GM21423 (cell line): ENCODE measurements around the gene SLC39A7.
"Not testable (repeated sequence)": the region's sequence is repeated elsewhere in the genome, so short reads cannot be mapped to it uniquely, and the experiment has no call there.

Source experiments
- ATAC-seq: cut with Tn5 transposase; IDR thresholded peaks from one replicate; pipeline ENCODE4 v1.9.1; 2021; ENCODE audit warnings: mild to moderate bottlenecking, moderate library complexity; ENCODE audit not compliant: unreplicated experiment

The SLC39A7 gene

DNA sequence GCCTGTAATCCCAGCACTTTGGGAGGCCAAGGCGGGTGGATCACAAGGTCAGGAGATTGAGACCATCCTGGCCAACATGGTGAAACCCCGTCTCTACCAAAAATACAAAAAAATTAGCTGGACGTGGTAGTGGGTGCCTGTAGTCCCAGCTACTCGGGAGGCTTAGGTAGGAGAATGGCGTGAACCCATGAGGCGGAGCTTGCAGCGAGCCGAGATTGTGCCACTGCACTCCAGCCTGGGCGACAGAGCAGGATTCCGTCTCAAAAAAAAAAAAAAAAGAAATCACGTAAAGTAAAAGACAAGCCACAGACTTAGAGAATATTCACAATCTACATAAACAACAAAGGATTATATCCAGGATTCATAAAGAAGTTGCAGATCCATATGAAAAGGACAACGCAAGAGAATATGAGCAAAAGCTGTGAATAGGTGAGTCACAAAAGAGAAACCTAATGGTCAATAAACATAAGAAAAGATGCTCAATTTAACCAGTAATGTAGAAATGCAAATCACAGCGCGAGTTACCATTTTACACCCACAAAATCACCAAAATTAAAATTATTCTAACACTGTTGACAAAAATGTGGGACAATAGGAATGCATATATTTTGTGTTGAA is 25.9 kb downstream of the SLC39A7 start:
- not testable (repeated sequence) for ATAC-seq

DNA sequence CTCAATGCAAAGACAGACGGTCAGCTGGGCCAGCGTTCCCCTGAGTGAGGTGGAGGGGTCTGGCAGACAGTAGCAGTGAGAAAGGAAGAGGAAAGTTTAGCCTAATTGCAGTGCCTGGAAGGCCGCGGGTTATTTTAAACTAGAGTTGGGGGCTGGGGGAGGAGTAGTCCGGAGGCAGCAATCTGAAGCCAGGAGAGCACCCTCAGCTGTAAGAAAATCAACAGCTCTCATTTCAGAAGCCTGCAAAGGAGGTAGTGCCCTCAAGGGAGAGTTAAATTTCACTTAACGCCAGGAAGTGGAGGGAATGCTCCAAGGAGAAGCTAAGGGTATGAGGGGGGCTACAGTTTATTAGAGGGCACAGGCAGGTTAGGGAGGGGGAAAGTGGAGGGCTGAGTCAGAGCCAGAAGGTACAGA is 34.6 kb downstream of the SLC39A7 start:
- ATAC-seq, result no peak

DNA sequence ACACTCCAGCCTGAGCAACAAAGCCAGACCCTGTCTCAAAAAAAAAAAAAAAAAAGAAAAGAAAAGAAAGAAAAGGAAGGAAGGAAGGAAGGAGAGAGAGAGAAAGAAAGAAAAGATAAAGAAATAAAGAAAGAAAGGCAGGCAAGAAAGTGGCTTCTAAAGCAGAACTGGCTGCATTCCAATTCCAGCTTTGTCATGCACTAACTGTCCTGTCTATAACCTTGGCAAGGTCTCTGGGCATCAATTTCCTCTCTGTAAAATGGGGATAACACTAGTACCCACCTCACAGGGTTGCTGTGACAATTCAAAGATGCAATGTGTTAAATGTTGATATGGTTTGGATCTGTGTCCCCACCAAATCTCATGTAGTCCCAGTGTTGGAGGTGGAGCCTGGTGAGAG is 35.7 kb downstream of the SLC39A7 start:
- ATAC-seq, result no peak

DNA sequence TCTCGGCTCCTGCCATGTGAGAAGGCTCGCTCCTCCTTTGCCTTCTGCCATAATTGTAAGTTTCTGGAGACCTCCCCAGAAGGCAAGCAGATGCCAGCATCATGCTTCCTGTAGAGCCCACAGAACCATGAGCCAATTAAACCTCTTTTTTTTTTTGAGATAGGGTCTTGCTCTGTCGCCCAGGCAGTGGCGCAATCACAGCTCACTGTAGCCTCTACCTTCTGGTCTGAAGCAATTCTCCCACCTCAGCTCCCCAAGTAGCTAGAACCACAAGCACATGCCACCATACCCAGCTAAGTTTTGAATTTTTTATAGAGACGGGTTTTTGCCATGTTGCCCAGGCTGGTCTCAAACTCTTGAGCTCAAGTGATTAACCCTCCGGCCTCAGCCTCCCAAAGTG is 36.2 kb downstream of the SLC39A7 start:
- ATAC-seq, result no peak

DNA sequence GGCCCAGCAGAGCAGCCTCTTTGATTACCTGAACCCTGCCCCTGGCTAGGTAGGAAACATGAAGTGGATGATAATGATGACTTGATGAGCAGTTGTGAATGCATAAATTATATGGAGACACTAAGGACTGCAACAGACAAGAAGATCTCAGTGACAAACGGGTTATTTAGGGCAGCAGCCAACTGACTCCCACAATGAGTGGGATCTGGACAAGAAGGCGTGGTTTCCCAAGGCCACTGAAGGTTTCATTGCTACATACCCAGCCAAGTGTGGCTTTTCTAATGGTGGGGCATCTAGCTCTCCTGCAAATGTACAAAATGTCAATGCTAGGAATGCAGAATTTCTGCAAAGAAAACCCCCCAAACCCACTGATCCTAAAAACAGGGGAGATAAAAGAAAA is 37.1 kb downstream of the SLC39A7 start:
- ATAC-seq, result no peak

DNA sequence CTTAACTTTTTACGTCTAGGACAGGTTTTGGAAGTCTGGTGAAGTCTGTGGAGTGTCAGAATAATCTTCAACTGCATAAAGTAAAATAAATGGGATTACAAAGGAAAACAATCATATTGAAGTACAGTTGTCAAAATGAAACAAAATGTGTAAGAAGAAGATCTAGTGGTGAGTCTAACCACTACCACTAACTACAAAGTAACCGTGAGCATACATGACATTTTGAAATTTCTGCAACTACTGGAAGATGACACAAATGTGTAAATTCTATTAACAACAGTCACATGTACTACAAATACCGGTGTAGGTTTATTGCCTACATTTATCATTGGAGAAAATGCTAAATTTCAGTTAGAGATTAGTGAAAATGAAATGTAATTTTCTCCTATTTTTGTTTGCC is 41.3 kb downstream of the SLC39A7 start:
- ATAC-seq, result no peak

DNA sequence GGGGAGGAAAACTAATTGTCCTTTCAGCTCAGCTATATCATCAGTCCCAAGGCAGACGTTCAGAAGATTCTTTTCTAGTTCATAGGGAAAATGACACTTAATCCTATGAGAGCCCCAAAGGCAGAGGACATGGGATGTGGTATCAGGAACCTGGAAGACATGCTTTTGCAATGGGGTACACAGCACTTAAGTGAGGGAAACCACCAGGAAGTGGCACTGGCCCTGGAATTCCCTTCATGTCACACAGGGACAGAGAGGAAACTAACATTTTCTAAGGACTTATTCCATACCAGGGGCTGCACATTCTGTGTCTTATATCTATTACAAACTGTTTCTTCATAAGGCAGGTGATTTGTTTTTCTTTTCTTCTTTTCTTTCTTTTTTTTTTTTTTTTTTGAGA is 42.8 kb downstream of the SLC39A7 start:
- ATAC-seq, result no peak

DNA sequence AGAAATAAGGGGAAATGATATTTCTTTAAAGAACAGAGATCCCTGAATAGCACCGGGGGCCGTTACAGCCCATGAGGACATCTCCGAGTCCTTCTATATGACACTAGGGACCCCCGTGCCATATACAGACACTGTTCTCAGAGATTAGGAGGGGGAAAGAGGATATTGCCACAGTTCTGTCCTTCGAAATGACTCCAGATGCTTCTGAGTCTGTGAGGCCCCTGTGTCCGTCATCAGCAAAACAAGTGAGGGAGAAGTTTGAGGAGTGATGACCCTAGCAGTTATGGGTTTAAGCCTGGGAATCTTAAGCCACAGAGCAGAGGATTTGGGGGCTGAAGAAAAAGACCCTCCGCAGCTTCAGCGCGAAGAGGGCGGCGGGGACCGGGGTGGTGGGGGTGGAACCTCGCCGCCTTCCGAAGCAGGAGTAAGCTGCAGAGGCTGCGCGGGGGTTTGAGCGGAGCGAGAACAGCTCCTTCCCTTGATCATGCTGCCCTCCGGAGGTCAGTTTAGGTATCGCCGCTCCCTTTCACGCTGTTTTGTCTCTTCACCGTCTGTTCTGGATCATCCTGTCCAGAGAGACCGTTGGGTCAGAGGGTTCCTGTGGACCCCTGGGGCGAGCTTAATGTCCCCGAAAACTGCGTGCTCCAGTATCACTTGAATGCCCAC is 47.4 kb downstream of the SLC39A7 start:
- ATAC-seq, result peak; percentile 44

DNA sequence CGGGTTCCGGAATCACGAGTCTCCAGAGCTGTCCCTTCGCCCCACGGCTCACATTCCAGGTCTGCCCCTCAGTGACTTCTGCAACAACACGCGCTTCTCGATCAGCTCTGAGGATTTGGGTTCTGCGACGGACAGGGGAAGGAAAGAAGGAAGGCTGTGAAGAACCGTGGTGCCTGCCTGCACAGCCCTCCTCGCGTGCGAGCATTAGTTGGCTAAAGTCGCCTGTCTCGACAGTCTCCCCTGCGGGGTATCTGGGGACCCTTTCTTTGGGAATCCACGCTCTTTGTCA is 47.9 kb downstream of the SLC39A7 start:
- peak; percentile 2 for ATAC-seq

DNA sequence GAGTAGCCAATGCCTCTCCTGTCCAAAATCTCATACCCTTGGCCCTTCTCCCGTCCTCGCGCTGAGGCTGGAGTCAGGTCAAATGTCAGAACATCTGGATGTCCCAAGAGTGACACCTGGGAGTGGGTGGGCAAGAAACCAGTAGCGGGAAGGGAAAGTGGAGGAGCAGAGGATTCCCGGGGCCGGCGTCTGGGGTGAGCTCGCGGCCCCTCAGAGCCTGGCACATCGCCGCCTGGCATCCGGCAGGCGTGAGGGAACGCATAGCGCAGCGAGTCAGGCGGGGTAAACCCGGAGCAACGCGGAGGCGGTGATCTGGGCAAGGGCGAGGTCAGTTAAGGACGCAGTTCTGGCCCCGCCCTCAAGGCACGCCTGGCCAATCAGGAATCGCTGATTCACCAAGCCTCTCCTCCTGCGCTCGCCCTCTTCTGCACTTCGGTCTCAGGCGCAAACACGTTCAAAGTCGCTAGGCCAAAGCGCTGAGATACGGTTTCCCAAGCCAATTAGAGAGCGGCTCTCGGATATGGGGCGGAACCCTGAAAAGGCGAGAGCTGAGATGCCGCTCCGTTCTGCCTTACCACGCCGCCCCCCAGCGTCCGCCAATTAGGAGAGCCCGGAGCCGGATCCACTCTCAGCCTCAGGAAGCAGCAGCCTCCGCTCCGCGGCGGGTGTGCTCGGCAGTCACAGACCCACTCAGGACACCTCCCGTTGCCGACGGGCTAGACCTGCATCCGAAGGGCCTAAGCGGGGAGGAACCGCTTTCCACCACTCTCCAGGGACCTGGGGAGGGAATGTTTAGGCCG is 48.5 kb downstream of the SLC39A7 start:
- peak; percentile 86 for ATAC-seq

DNA sequence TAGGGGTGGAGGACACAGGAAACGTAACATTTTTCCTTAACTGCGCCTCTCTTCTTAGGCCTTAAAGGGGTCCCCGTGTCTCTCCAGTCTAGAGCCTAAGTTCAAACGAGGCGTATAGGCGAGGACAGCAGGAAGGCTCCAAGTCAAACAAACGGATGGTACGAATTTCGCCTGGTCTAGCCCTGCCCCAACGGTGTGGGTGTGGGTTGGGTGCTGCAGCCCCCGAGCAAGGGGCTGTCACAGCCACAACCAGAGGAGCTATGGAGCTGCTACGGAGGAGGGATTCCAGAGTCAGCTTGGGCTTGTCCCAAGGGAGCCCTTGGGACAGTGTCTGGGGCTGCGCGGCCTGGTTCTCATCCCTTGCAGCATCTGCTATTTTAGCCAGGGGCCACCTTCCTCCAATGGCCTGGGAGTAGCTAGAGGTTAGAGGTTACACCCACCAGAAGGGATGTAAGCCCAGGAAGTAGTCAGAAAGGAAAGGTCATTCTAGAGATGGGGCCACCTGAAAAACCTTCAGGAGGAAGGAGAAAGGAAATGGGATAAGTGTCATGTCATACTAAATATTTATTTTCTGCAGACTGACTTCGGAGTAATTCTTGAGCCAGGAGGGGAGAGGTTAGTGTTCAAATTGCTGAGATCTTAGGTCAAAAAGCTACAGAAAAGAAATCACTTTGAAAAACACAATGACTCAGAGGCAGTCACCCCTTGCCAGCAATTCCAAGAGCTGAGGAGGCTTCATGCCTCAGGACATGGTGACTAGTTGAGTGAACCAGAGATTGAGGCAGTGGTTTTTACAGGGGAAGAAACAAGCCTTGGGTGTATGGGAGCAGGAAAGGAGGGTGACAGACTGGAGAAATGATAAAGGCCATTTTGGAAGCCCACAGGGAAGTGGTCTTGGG is 49.3 kb downstream of the SLC39A7 start:
- no peak for ATAC-seq

DNA sequence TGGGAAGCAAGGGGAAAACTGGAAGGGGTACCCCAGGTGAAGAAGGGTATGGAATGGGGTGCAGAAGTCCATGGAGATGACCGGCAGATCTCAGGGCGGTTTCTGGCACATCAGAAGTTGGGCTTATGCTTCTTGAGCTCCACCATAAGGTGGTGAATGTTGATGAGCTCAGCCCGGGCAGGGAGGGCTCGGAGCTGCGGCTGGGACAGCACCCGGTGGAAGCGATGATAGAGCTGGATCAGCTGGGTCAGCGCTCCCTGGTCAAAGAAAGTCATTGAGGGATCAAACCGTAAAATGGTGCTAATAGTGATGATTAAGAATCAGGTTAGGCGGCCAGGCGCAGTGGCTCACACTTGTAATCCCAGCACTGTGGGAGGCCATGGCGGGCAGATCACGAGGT is 50.1 kb downstream of the SLC39A7 start:
- no peak for ATAC-seq

DNA sequence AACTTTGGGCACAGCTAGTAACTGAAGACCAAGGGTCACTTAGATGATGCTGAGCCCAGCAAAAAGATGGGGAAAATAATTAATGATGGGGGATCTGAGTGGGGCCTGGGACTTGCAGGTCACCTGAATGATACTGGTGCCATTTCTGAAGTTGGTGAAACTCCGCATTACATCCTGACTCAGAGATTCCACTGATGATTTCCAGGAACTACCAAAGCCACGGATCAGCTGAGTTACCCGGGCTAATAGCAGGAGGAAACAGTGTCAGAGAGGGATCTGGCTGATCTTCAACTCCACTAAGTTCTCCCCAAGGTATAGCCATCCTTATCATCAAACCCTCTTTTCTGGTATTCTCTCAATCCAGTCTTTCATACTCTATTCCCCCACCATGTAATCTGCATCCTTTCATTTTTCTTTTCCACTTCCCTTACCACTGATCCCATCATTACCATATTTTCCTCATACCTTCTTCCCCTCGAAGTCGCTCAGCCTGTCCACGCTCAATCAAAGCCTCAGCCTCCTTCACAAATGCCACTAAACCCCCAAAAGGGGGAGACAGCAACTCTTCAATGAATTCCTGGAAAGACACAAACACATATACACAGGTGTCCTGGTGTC is 50.8 kb downstream of the SLC39A7 start:
- ATAC-seq, result no peak

DNA sequence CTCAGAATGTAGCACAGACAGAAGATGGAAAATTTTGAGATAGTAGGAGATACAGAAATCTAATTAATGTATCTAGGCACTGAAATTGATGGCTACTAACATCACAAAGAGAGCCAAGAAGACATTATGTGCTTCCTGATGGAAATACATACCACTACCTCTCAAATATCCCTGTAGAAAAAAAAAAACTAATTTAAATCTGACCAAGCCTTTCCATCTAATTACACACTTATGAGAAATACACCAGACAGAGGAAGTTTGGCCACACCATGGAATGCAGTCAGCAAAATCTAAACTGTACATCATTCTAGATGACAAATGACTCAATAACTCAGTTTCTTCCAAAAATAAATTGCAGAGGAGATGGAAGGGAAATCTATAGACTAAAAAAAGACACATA is 52.1 kb downstream of the SLC39A7 start:
- ATAC-seq, result no peak
